Transverse colon (tissue), 4 donors: Measurements from ENCODE around the gene OR6S1. TPM values are rescaled to one million over a fixed set of nuclear protein-coding genes. Genes with fewer than 3 reads are reported as not detected.
A peak's percentile ranks its signal among the peaks of the same experiment; 100 is the strongest.

Source experiments
- DNase-seq: peaks from one replicate; pipeline ENCODE4 v3.0.0-alpha.2; 2019
- H3K27ac ChIP-seq, 4 donors: fragments of 200-600 bp; sonication (generic); 2 replicates each; pipeline ENCODE4 v1.5.1; 2016 to 2018; ENCODE audit warnings: inconsistent platforms in 4 of 4
- H3K27me3 ChIP-seq: fragments of 200-600 bp; sonication (generic); 2 replicates; pipeline ENCODE4 v1.5.1; 2017; ENCODE audit warnings: inconsistent platforms
- H3K36me3 ChIP-seq, 4 donors: fragments of 200-600 bp; sonication (generic); 2 replicates each; pipeline ENCODE4 v1.5.1; 2017 to 2019; ENCODE audit warnings: inconsistent platforms in 4 of 4
- H3K4me1 ChIP-seq, 4 donors: fragments of 200-600 bp; sonication (generic); 2 replicates each; pipeline ENCODE4 v1.5.1; 2017 to 2020; ENCODE audit warnings: inconsistent platforms in 4 of 4
- H3K4me3 ChIP-seq, 4 donors: fragments of 200-600 bp; sonication (generic); 1 replicate in 1 of 4; 2 replicates in 3 of 4; pipeline versions ENCODE4 v1.5.1 to v1.6.1; 2017 to 2019; ENCODE audit warnings: inconsistent platforms in 4 of 4
- H3K9me3 ChIP-seq, 2 donors: fragments of 200-600 bp; sonication (generic); 2 replicates each; pipeline ENCODE4 v1.5.1; 2017 to 2019; ENCODE audit warnings: inconsistent platforms in 2 of 2
- EP300 ChIP-seq: sonication (generic); formaldehyde crosslinking; IDR thresholded peaks from one replicate; pipeline ENCODE4 v1.6.1; 2017; ENCODE audit warnings: antibody characterized with exemption, low read depth
- POLR2A ChIP-seq: fragments of 450-650 bp; IDR thresholded peaks from one replicate; pipeline ENCODE4 v1.6.1; 2016; ENCODE audit warnings: antibody characterized with exemption, mild to moderate bottlenecking, moderate library complexity
- POLR2AphosphoS5 ChIP-seq, 3 donors: sonication (generic); formaldehyde crosslinking; IDR thresholded peaks; one replicate each; pipeline ENCODE4 v1.6.1; 2016; ENCODE audit warnings: antibody characterized with exemption in 3 of 3
- WGBS, 2 donors: methylation state at CpG; one replicate each; pipeline ENCODE4 v1.1.5; 2018; ENCODE audit warnings: low coverage in 1 of 2; 5-methylcytosine and 5-hydroxymethylcytosine counted together
- in situ Hi-C, 4 donors: fragments of 200-750 bp; cut with MboI; loops; one replicate each; pipeline versions ENCODE4 v1.15.0 to v1.15.1; 2017; ENCODE audit warnings: low sequenced_read_pairs in 3 of 4, low pct_ligation_motif_present in 1 of 4, low pct_unique_long_range_greater_than_20kb in 1 of 4
- intact Hi-C: fragments of 100-400 bp; cut with DNase I; formaldehyde crosslinking; loops from one replicate; pipeline ENCODE4 v1.15.1; 2023; ENCODE audit warnings: low total_unique reads
- total RNA-seq, 4 donors: library from RNA; depleted of rRNA; stranded (reverse); fragments of >200 nt; gene quantifications; one replicate each; pipeline ENCODE4 v1.1.0, GENCODE V29; 2016
- TF ChIP-seq, protein P1 (sequence below), 5 experiments: fragments of 200-600 bp in 3 of 5; fragments of 450-650 bp in 2 of 5; sonication (generic) in 3 of 5; IDR thresholded peaks; 1 replicate in 2 of 5; 2 replicates in 3 of 5; pipeline ENCODE4 v1.5.1; 2016 to 2017; ENCODE audit warnings: antibody characterized with exemption in 5 of 5, inconsistent platforms in 3 of 5, mild to moderate bottlenecking in 2 of 5, moderate library complexity in 1 of 5

OR6S1 gene
- total RNA-seq, 4 donors from 2014 or later = not detected

DNA sequence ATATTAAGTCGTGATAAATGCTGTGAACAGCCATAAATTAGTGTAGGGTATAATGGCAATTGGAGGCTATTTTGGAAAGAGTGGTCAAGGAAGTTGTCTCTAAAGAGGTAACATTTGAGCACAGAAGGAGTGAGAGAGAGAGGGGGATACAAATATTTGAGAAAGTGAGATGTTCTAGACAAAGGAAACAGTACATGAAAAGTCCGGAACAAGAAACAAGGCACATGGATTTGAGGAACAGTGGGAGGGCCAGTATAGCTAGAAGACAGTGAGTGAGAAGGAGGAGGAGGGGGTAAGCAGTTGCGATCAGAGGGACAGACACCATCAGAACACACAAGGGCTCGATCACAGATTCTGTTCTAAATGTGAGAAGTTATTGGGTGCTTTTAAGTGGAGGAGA is 30.2 kb downstream of the OR6S1 start:
- 54 to 67% methylated on average over 2 to 4 of the region's 4 CpGs for WGBS, 2 donors
- Histone ChIP-seq H3K4me3 (no peak overlapping the region), H3K36me3 (no peaks in the 10 kb centered on the region), H3K27ac (no peak overlapping the region), H3K4me1 (peaks cover 0 to 29% (median 12%) of the 10 kb centered on the region in 4 donors), H3K27me3 (no peaks in the 10 kb centered on the region), H3K9me3 (no peaks in the 10 kb centered on the region)
- in situ Hi-C loops (loop anchor here in 3 of 4 donors (5.0 to 25.0 kb wide), 6 partner anchors 74 to 279 kb away; partner anchors contain the start of genes ANG (in 2 of the 3), CCNB1IP1 (in 1 of the 3), RNASE4 (in 1 of the 3) and TEP1 (in 1 of the 3)), intact Hi-C loops (loop anchor here (10.0 kb wide), 2 partner anchors 146 to 276 kb away; partner anchors contain the start of genes CCNB1IP1, PIP4P1 and PNP)
- DNase-seq = no peak
- TF ChIP-seq, protein P1, sequence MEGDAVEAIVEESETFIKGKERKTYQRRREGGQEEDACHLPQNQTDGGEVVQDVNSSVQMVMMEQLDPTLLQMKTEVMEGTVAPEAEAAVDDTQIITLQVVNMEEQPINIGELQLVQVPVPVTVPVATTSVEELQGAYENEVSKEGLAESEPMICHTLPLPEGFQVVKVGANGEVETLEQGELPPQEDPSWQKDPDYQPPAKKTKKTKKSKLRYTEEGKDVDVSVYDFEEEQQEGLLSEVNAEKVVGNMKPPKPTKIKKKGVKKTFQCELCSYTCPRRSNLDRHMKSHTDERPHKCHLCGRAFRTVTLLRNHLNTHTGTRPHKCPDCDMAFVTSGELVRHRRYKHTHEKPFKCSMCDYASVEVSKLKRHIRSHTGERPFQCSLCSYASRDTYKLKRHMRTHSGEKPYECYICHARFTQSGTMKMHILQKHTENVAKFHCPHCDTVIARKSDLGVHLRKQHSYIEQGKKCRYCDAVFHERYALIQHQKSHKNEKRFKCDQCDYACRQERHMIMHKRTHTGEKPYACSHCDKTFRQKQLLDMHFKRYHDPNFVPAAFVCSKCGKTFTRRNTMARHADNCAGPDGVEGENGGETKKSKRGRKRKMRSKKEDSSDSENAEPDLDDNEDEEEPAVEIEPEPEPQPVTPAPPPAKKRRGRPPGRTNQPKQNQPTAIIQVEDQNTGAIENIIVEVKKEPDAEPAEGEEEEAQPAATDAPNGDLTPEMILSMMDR (IDR thresholded peaks at IDR 0.05) = no peak
- TF ChIP-seq POLR2AphosphoS5 (IDR thresholded peaks at IDR 0.05) (no peak), EP300 (no peak), POLR2A (no peak)

DNA sequence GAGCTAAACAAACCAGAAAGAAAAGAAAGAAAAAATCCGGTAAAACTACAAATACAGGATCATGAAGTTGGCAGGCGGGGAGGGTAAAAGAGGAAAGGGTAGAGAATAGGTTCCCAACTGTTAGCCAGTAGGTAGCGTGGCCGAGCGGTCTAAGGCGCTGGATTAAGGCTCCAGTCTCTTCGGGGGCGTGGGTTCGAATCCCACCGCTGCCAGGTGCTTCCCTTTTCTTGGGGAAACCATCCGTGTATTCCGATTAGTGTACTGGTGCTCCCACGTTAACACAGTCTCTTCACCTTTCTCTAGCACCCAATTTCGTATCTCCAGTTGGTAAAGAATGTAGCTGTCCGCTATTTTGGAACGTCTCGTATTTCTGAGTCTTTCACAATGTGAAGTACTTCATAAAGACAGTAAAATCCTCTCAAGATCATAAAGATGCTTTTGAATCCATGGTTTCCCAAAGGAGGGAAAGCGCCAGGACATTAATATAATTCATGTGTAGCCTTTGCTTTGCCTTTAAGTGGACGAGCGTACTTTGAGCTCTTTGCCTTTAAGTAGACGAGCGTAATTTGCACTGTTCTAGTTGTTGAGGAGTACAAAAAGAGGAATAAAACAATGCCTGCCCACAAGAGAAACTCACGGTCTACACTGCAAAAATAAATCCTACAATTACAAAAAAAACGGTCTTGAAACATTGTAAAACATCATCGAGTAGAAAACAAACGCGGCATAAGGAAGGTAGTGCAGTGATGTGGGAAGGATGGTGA is 31.3 kb downstream of the OR6S1 start:
- peak in 1 of 3 donors; percentile 7 for TF ChIP-seq POLR2AphosphoS5 (IDR thresholded peaks at IDR 0.05)
- TF ChIP-seq, protein P1 (IDR thresholded peaks at IDR 0.05) = no peak
- H3K36me3 ChIP-seq = no peaks in the 10 kb centered on the region
- peak overlapping the region; percentile 54 to 68 (median 59) for H3K4me3 ChIP-seq
- intact Hi-C loops (loop anchor here (10.0 kb wide), 2 partner anchors 145 to 275 kb away; partner anchors contain the start of genes CCNB1IP1, PIP4P1 and PNP), in situ Hi-C loops (loop anchor here in 3 of 4 donors (5.0 to 25.0 kb wide), 6 partner anchors 75 to 278 kb away; partner anchors contain the start of genes ANG (in 2 of the 3), CCNB1IP1 (in 1 of the 3), RNASE4 (in 1 of the 3) and TEP1 (in 1 of the 3))
- peaks cover 0 to 27% (median 12%) of the 10 kb centered on the region in 4 donors for H3K4me1 ChIP-seq
- no peaks in the 10 kb centered on the region for H3K27me3 ChIP-seq
- peak; percentile 85 for DNase-seq
- 3 to 4% methylated on average over 23 to 27 of the region's 27 CpGs for WGBS, 2 donors
- peak overlapping the region; percentile 62 to 75 (median 72) for H3K27ac ChIP-seq
- H3K9me3 ChIP-seq = no peaks in the 10 kb centered on the region

DNA sequence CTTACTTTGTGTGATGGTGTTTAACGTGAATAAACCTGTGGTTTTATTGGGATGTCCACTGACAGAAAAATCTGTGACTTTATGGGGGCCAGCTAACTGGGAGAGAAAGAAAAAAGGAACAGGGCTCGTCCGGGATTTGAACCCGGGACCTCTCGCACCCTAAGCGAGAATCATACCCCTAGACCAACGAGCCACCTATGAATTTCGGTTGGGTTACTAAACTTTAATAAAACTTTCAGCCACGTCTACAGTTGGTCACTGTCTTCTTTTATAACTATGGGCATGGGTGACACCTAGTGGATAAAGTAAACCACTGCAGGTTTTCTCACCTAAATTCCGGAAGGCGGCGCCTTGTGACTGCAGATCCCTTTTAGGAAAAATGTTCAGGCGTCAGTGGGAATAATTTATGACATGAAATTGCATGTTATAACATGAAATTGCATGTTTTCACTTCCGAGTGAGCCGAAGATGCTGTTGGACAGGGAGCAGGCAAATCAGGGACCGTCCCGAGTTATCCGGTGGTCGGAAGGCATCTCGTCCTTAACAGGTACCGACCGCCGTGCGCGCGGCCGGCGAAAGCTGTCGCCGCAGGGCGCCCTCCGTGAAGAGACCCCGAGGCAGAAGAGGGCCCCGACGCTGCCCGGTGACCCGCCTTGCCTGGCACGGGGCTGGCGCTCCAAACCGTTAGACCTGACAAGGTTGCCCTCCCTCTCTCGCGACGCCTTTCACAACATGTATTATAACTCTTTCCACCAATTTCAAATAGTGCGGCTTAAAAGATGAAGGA is 32.1 kb downstream of the OR6S1 start:
- intact Hi-C loops = loop anchor here (10.0 kb wide), 2 partner anchors 145 to 275 kb away; partner anchors contain the start of genes CCNB1IP1, PIP4P1 and PNP
- peak; percentile 73 for DNase-seq
- H3K9me3 ChIP-seq = no peaks in the 10 kb centered on the region
- H3K36me3 ChIP-seq = no peaks in the 10 kb centered on the region
- no peaks in the 10 kb centered on the region for H3K27me3 ChIP-seq
- H3K4me1 ChIP-seq = peaks cover 0 to 19% (median 9%) of the 10 kb centered on the region in 4 donors
- TF ChIP-seq, protein P1 (IDR thresholded peaks at IDR 0.05) = peak; percentile 91 to 99 (median 94)
- TF ChIP-seq POLR2A (no peak), POLR2AphosphoS5 (IDR thresholded peaks at IDR 0.05) (no peak)
- H3K27ac ChIP-seq = peak overlapping the region; percentile 62 to 75 (median 72)
- WGBS, 2 donors = 0% methylated on average over 9 to 44 of the region's 44 CpGs
- H3K4me3 ChIP-seq = peak overlapping the region; percentile 54 to 68 (median 59)
- in situ Hi-C loops = loop anchor here (5.0 to 25.0 kb wide), 7 partner anchors 75 to 285 kb away; partner anchors contain the start of genes ANG (in 2 of the 4), CCNB1IP1 (in 1 of the 4), RNASE4 (in 1 of the 4) and TEP1 (in 1 of the 4)
